ENCODE measurements around the gene ARL15.

Gene ARL15

DNA sequence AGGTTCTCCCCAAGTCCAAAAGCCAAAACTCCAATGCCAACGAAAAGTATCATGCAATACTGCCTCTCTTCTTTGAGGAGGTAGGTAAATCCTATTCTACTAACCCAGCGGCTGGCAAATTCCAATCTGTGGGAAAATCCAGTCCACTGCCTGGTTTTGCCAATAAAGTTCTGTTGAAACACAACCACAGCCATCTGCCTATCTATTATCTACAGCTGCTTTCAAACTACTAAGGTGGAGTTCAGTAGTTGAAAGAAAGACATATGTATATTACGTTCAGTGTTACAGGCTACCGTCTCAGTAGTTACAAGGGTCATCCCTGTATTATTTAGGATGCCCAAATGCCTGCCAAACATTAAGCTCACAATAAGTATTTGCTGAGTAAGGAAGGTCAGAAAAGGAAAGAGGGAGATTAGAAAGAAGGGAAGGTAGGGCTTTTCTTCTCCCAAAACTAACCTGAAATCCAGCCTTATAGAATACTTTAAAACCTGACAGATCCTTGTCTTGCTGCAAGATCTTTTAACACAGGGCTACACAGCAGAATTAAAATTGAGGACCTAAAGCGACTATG is 16.2 kb downstream of the ARL15 start:
- Histone ChIP-seq H3K36me3 (ENCODE audit: control insufficient read depth, insufficient read depth, low read length) (no peaks in the 10 kb centered on the region), H3K9ac (ENCODE audit: low read length) (no peak overlapping the region), H3K4me1 (ENCODE audit: control insufficient read depth, insufficient read depth, low read length) (peaks cover 18% of the 10 kb centered on the region), H3K9me3 (ENCODE audit: control insufficient read depth, low read length) (no peaks in the 10 kb centered on the region), H3K27me3 (ENCODE audit: control insufficient read depth, insufficient read depth, low read length) (no peaks in the 10 kb centered on the region), H3K4me3 (ENCODE audit: low read length) (no peak overlapping the region)

DNA sequence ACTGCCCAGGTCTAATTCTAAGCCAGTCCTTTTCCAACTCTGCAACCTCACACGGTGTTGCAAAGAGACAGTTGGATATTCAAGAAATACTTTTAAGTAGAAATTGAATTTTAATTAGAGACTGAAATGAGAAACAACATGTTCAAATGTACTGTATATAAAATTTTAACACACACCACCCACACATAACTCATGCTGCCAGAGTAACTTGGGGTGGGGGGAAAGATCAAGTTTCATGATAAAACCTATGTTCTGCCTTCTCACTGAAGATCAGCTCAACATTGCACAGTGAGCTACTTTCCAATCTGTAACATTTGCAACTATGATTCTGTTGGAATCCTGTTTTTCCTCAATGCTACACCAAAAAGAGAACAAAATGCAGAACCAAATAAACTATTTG is 17.5 kb downstream of the ARL15 start:
- Histone ChIP-seq H3K9ac (ENCODE audit: low read length) (no peak overlapping the region), H3K4me1 (ENCODE audit: control insufficient read depth, insufficient read depth, low read length) (peaks cover 18% of the 10 kb centered on the region), H3K27me3 (ENCODE audit: control insufficient read depth, insufficient read depth, low read length) (no peaks in the 10 kb centered on the region), H3K36me3 (ENCODE audit: control insufficient read depth, insufficient read depth, low read length) (no peaks in the 10 kb centered on the region), H3K4me3 (ENCODE audit: low read length) (no peak overlapping the region), H3K9me3 (ENCODE audit: control insufficient read depth, low read length) (no peaks in the 10 kb centered on the region)

DNA sequence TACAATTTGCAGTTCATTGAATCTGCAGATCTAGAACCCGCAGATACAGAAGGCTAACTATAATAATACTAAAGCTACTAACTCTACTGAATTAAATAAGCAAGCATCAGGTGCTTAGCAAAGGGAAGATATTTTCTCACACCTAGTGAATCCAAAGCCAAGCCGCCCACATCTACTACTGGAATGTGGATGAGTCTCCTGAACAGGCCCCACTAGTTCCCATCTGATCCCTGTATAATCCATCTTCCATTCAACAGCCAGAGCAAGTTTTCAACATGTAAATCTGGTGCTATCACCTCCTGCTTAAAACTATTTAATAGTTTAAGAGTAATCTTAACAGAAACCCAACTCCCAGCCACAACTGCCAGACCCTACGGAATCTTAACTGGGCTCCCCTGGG is 18.9 kb downstream of the ARL15 start:
- no peaks in the 10 kb centered on the region for H3K27me3 ChIP-seq (ENCODE audit: control insufficient read depth, insufficient read depth, low read length)
- H3K36me3 ChIP-seq (ENCODE audit: control insufficient read depth, insufficient read depth, low read length), result no peaks in the 10 kb centered on the region
- H3K4me1 ChIP-seq (ENCODE audit: control insufficient read depth, insufficient read depth, low read length), result peaks cover 9% of the 10 kb centered on the region
- H3K4me3 ChIP-seq (ENCODE audit: low read length), result no peak overlapping the region
- H3K9me3 ChIP-seq (ENCODE audit: control insufficient read depth, low read length), result no peaks in the 10 kb centered on the region
- no peak overlapping the region for H3K9ac ChIP-seq (ENCODE audit: low read length)

DNA sequence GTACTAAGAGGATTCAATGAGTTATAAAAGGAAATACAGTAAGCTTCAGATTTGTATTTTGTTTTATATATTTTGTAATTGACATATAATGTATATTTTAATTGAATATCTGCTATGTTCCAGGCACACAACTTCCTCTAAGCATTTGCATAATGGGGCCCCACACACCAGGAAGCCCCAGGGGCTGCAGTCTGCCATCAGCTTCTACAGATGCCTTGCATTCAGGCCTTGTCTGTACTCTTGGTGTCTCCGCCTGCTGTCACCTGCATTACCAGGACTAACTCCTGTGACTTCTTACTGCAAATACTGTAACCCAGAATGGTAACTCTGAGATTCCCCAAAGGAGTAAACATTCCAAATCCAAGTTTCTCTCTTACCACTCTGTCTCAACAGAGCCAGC is 20.6 kb downstream of the ARL15 start:
- H3K9me3 ChIP-seq (ENCODE audit: control insufficient read depth, low read length), result no peaks in the 10 kb centered on the region
- no peaks in the 10 kb centered on the region for H3K27me3 ChIP-seq (ENCODE audit: control insufficient read depth, insufficient read depth, low read length)
- H3K36me3 ChIP-seq (ENCODE audit: control insufficient read depth, insufficient read depth, low read length), result no peaks in the 10 kb centered on the region
- H3K9ac ChIP-seq (ENCODE audit: low read length), result no peak overlapping the region
- H3K4me1 ChIP-seq (ENCODE audit: control insufficient read depth, insufficient read depth, low read length), result no peaks in the 10 kb centered on the region
- H3K4me3 ChIP-seq (ENCODE audit: low read length), result no peak overlapping the region

DNA sequence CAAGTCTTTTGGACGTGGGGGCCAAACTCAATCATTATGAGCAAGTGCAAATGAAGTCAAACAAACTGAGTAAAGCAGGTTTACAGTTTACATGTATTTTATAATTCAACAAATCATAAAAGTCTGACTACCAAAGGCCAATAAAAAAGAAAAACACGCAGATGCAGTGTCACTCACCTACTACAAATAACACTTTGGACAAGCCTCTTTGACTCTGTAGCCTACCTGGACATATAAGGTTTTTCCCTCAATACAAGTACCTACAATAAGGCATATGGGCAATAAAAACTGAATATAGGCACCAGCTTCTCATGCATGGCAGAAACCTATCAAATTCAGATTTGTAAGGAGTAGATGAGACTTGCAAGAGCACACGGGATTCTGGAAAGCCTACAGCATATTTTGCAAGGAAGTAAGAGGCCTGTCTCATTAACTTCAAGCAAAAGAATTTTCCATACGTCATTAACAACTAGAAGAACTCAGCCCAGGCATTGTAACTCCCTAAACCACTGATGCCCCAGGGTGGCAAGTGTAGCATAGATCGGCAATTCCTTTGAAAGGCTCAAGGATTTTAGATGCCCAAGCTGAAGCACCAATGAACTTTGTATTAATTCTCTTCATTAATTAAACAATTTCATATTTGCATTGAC is 21.7 kb downstream of the ARL15 start:
- H3K9me3 ChIP-seq (ENCODE audit: control insufficient read depth, low read length), result no peaks in the 10 kb centered on the region
- H3K4me1 ChIP-seq (ENCODE audit: control insufficient read depth, insufficient read depth, low read length), result no peaks in the 10 kb centered on the region
- no peak overlapping the region for H3K4me3 ChIP-seq (ENCODE audit: low read length)
- no peaks in the 10 kb centered on the region for H3K27me3 ChIP-seq (ENCODE audit: control insufficient read depth, insufficient read depth, low read length)
- H3K9ac ChIP-seq (ENCODE audit: low read length), result no peak overlapping the region
- no peaks in the 10 kb centered on the region for H3K36me3 ChIP-seq (ENCODE audit: control insufficient read depth, insufficient read depth, low read length)

DNA sequence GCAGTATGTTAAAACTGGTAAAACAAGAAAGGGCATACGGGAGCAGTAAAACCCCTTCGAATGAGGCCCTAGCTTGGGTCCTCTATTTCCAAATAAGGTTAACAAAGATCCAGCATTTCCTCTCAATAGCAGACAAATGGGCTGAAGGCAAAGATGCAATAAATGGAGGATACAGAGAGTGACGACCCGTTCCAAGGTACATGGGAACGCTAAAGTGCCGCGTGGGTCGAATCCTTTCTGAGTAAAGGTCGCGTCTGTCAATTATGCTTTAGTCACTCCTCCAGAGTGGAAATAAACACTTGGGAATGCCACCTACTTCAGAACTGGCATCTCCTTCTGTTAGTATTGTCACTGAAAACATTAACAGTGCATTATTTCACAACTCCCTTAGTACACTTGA is 24.7 kb downstream of the ARL15 start:
- H3K9me3 ChIP-seq (ENCODE audit: control insufficient read depth, low read length), result no peaks in the 10 kb centered on the region
- no peaks in the 10 kb centered on the region for H3K4me1 ChIP-seq (ENCODE audit: control insufficient read depth, insufficient read depth, low read length)
- H3K36me3 ChIP-seq (ENCODE audit: control insufficient read depth, insufficient read depth, low read length), result no peaks in the 10 kb centered on the region
- no peaks in the 10 kb centered on the region for H3K27me3 ChIP-seq (ENCODE audit: control insufficient read depth, insufficient read depth, low read length)
- no peak overlapping the region for H3K9ac ChIP-seq (ENCODE audit: low read length)
- H3K4me3 ChIP-seq (ENCODE audit: low read length), result no peak overlapping the region

DNA sequence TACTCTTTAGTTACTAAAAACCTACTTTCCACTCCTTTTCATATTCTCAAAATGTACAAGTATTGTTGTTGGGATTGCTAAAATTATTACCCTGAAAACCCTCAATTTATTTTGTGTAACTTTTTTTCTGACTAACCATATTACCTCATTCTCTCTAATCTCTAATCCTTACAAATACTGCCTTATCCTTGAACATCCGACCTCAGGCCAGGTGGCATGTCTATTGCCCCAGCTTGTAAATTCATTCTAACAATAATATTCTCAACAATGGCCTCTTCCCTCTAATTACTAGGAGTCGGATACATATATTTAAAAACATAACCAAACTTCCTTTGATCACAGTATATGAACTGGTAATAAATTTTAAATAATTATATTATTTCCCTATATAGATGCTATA is 25.8 kb downstream of the ARL15 start:
- Histone ChIP-seq H3K36me3 (ENCODE audit: control insufficient read depth, insufficient read depth, low read length) (no peaks in the 10 kb centered on the region), H3K4me3 (ENCODE audit: low read length) (no peak overlapping the region), H3K27me3 (ENCODE audit: control insufficient read depth, insufficient read depth, low read length) (no peaks in the 10 kb centered on the region), H3K9ac (ENCODE audit: low read length) (no peak overlapping the region), H3K9me3 (ENCODE audit: control insufficient read depth, low read length) (no peaks in the 10 kb centered on the region), H3K4me1 (ENCODE audit: control insufficient read depth, insufficient read depth, low read length) (no peaks in the 10 kb centered on the region)

DNA sequence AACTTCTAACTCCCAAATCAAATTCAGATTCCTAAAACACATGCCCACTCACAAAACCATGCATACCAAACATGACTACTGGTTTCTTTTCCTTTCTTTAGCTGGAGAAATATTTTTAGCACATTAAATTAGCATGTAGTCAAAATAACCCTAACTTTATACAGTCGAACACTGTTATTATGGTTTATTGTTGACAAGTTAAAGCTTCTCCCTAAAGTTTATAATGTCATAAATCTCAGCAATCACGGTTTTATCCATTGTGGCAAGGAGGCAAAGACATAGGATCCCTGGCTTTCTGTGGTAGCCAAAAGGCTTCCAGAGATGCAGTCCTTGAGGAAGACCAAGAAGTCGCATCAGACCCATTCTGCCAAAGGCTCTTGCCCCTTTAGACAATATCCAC is 27.5 kb downstream of the ARL15 start:
- Histone ChIP-seq H3K36me3 (ENCODE audit: control insufficient read depth, insufficient read depth, low read length) (no peaks in the 10 kb centered on the region), H3K27me3 (ENCODE audit: control insufficient read depth, insufficient read depth, low read length) (no peaks in the 10 kb centered on the region), H3K4me3 (ENCODE audit: low read length) (no peak overlapping the region), H3K9ac (ENCODE audit: low read length) (no peak overlapping the region), H3K9me3 (ENCODE audit: control insufficient read depth, low read length) (no peaks in the 10 kb centered on the region), H3K4me1 (ENCODE audit: control insufficient read depth, insufficient read depth, low read length) (no peaks in the 10 kb centered on the region)

DNA sequence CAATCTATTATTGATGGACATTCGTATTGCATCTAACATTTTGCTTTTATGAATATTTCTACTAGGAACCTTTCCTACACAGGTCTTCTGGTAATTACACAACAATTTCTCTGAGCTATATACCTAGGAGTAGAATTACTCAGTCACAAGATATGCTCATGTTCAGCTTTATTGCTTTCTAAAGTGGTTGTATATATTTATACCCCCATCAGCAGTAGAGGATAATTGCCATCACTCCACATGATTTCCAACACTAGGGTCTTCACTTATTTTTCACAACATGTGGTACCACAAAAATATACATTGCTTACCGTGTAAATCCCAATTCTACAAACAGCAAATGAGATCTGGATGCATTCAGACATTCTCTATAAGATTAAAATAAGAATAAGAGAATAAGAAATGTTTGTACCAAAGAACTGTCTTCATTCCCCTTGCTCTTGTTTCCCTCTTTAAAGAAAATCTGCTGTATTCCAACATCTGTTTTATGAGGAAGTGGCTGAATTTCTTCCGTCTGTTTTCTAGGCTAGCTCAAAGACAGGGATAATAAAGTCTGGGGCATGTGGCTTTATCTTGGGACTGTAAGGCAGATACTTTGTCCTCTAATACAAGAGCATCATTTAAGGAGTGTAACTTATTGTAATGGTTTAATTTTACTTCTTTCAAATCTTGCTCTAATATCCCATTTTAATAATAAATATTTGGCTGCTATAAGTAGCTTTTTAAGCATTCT is 28.2 kb downstream of the ARL15 start:
- Histone ChIP-seq H3K4me3 (ENCODE audit: low read length) (no peak overlapping the region), H3K27me3 (ENCODE audit: control insufficient read depth, insufficient read depth, low read length) (no peaks in the 10 kb centered on the region), H3K36me3 (ENCODE audit: control insufficient read depth, insufficient read depth, low read length) (no peaks in the 10 kb centered on the region), H3K9ac (ENCODE audit: low read length) (no peak overlapping the region), H3K9me3 (ENCODE audit: control insufficient read depth, low read length) (no peaks in the 10 kb centered on the region), H3K4me1 (ENCODE audit: control insufficient read depth, insufficient read depth, low read length) (no peaks in the 10 kb centered on the region)

DNA sequence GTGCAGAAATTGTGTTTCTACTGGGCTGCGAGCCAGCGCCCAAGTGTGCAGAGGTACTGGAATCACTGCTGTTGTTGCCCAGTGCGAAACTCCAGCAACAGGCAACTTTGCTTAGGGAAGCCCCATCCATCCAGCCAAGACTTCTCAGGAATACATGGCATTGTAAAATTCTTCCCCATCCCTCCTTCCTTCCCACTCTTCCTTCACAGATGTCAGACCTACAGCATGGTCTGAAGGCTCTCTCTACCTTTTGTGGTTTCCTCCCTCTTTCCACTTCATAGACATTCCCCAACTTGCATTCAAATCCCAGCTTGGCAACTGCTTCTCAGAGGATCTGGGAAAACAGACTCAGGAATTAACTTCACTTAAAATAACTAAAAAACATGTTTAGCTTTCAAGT is 30.4 kb downstream of the ARL15 start:
- no peak overlapping the region for H3K4me3 ChIP-seq (ENCODE audit: low read length)
- no peaks in the 10 kb centered on the region for H3K4me1 ChIP-seq (ENCODE audit: control insufficient read depth, insufficient read depth, low read length)
- no peaks in the 10 kb centered on the region for H3K36me3 ChIP-seq (ENCODE audit: control insufficient read depth, insufficient read depth, low read length)
- H3K9ac ChIP-seq (ENCODE audit: low read length), result no peak overlapping the region
- H3K9me3 ChIP-seq (ENCODE audit: control insufficient read depth, low read length), result no peaks in the 10 kb centered on the region
- no peaks in the 10 kb centered on the region for H3K27me3 ChIP-seq (ENCODE audit: control insufficient read depth, insufficient read depth, low read length)

DNA sequence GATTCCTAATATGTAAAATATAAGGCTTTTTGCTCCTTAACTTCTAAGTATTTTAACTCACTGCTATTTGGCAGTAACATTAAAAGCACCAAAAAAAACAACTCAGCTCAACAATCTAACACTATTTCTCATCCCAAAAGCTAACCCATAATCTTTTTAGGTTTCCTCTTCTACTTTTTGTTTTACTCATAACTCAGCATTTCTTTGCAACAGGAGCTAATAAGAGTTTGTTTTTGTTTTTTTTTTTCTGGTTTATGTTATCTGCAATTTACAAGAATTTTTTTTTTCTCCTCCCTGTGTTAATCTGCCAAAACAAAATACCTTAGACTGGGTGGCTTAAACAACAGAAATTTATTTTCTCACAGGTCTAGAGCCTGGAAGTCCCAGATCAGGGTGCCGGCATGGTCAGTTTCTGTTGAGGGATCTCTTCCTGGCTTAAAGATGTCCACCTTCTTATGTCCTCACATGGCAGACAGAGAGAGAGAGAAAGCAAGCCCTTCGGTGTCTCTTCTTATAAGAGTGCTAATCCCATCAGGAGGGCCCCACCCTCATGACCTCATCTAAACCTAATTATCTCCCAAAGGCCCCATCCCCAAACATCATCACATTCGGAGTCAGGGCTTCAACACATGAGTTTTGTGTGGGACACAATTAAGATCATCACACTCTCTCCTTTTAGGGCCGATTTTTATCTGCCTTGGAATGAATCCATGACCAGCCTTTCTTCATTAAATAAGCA is 31.2 kb downstream of the ARL15 start:
- Histone ChIP-seq H3K27me3 (ENCODE audit: control insufficient read depth, insufficient read depth, low read length) (no peaks in the 10 kb centered on the region), H3K9ac (ENCODE audit: low read length) (no peak overlapping the region), H3K4me1 (ENCODE audit: control insufficient read depth, insufficient read depth, low read length) (no peaks in the 10 kb centered on the region), H3K36me3 (ENCODE audit: control insufficient read depth, insufficient read depth, low read length) (no peaks in the 10 kb centered on the region), H3K9me3 (ENCODE audit: control insufficient read depth, low read length) (no peaks in the 10 kb centered on the region), H3K4me3 (ENCODE audit: low read length) (no peak overlapping the region)

Data from mucosa of stomach (tissue), 1 donor.